Globus pallidus (tissue), 1 donor: ENCODE results near the gene NR1H3.
"Not testable (repeated sequence)": the region's sequence is repeated elsewhere in the genome, so short reads cannot be mapped to it uniquely, and the experiment has no call there.

ENCODE experiments used
- DNase-seq: peaks from one replicate; pipeline ENCODE4 v3.0.0-alpha.2; 2015; ENCODE audit warnings: low spot score

Gene NR1H3

GRCh38 chr11:47257517-47258316 is at the start of gene NR1H3:
Gene NR1H3, plus strand, starts transcription at chr11:47257996. Its CDS starts 1,221 bp downstream, at chr11:47259217.
- peak; percentile 33 for DNase-seq

- not testable (repeated sequence) for DNase-seq
Observed at GRCh38 chr11:47208008-47208552, 49.7 kb upstream of the NR1H3 start.

GRCh38 chr11:47208628-47209027 is 49.2 kb upstream of the NR1H3 start:
- DNase-seq, result no peak

DNA sequence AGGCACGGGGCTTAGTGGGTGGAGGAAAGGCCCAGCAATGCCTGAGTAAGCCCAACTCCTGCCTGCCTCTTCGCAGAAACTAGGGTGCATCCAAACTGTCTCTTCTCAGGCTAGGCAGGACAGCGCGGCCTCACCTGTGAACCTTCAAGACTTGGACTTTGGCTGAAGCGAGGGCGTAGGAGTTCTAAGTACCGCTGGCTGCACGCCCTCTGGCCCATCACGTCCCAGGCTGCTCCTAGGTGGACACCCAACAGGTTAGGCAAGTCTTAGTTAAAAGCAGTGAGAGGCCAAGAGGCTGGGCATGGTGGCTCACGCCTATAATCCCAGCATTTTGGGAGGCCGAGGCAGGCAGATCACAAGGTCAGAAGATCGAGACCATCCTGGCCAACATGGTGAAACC is 44.9 kb upstream of the NR1H3 start:
- no peak for DNase-seq

- DNase-seq, result peak; percentile 97
Observed at GRCh38 chr11:47213950-47214565, 43.7 kb upstream of the NR1H3 start.

GRCh38 chr11:47215366-47215910 is 42.4 kb upstream of the NR1H3 start:
- no peak for DNase-seq

- DNase-seq, result no peak
Observed at GRCh38 chr11:47216121-47216798, 41.5 kb upstream of the NR1H3 start.

- no peak for DNase-seq
Observed at GRCh38 chr11:47220401-47220821, 37.4 kb upstream of the NR1H3 start.

GRCh38 chr11:47222696-47223095 is 35.1 kb upstream of the NR1H3 start:
- no peak for DNase-seq

DNA sequence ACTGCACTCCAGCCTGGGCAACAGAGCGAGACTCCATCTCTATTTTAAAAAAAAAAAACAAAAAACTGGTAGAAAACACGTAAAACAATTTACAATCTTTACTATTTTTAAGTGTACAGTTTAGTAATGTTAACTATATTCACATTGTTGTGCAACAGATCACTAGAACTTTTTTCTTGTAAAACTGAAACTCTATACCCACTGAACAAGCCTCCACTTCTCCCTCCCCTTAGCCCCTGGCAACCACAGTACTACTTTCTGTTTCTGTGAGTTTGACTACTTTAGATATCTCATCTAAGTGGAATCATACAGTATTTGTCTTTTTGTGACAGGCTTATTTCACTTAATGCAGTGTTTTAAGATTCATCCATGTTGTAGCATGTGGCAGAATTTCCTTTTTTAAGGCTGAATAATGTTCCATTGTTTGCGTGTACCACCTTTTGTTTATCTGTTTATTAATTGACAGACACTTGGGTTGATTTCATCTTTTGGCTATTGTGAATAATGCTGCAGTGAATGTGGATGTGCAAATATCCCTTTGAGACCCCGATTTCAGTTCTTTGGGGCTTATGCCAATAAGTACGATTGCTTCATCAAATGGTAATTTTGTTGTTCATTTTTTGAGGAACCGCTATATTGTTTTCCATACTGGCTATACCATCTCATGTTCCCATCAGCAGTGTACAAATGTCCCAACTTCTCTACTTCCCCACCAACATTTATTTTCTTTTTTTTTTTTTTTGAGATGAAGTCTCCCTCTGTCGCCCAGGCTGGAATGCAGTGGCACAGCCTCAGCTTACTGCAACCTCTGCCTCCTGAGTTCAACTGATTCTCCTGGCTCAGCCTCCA is 32.0 kb upstream of the NR1H3 start:
- no peak for DNase-seq

GRCh38 chr11:47229161-47229560 is 28.6 kb upstream of the NR1H3 start:
- DNase-seq, result no peak

DNA sequence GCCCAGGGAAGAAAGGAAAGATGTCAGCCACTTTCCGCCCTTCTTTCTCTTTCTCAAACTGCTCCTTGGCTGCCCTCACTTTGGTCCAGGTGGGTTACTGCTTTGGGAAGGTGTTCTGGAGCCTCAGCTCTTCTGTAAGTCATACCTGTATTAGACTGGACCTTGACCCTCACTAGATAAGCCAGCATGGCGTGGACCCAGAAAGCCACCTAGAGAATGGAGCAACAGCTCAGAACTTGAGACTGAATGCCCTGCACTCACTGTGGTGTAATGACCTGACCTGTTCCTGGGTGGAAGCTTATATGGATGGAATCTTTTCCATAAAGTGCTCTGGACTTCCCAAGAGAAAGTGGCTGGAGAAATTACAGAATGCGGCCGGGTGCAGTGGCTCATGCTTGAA is 24.7 kb upstream of the NR1H3 start:
- DNase-seq, result no peak

DNA sequence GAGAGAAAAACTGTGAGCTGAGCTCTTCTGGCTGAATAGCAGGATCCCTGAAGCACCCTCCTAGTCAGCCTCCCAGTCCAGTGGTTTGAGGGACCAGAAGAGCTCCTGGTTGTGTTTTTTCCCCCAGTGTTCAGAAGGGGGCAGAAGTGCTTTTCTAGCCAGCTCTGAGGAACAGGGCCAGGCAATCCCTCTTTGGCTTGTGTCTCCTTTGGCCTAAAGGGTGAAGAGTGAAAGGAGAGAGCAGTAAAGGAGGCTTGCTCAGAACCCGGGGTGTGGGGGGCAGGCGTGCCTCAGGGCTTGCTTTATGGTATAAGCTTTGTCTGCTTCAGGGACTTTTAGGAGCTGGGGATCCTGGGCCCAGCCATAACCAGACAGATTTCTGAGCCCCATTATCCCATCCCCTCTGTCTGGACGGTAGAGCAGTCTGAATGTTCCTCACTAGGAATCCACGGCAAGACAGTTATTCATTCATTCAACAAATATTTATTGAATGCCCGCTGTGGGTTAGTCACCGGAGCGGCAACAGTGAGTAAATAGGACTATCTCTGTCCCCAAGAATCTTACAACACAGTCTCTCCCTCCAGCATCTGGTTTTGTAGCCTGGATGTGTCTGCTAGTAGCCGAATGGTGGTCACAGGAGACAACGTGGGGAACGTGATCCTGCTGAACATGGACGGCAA is 23.7 kb upstream of the NR1H3 start:
- no peak for DNase-seq

DNA sequence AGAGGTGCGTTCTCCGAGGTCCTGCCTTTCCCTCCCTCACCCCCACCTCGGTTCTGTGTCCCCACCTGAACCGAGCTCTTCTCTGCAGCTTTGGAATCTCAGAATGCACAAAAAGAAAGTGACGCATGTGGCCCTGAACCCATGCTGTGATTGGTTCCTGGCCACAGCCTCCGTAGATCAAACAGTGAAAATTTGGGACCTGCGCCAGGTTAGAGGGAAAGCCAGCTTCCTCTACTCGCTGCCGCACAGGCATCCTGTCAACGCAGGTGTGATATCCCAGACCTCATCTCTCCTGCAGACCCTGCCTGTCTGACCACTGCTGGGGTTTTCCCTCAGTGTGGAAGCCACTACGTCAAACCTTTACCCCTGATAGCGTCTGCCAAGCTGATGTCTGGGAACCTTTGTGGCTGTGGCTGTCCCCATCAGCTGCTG is 23.1 kb upstream of the NR1H3 start:
- DNase-seq, result no peak

DNA sequence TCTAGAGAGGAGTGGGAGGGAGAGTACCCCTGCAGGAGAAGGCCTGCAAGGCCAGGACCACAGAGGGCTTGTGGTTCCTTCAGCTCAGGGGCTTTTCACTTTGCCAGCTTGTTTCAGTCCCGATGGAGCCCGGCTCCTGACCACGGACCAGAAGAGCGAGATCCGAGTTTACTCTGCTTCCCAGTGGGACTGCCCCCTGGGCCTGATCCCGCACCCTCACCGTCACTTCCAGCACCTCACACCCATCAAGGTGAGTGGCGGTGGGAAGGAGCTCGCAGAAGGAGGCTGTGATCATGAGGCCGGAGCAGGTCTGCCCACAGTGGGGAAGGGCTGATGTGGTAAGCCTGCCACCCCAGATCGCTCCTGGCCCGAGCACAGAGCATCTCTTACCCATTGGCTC is 22.6 kb upstream of the NR1H3 start:
- DNase-seq, result no peak

- no peak for DNase-seq
Observed at GRCh38 chr11:47236482-47236881, 21.3 kb upstream of the NR1H3 start.

- no peak for DNase-seq
Observed at GRCh38 chr11:47239852-47240251, 17.9 kb upstream of the NR1H3 start.

GRCh38 chr11:47241841-47242301 is 15.9 kb upstream of the NR1H3 start:
- no peak for DNase-seq

DNA sequence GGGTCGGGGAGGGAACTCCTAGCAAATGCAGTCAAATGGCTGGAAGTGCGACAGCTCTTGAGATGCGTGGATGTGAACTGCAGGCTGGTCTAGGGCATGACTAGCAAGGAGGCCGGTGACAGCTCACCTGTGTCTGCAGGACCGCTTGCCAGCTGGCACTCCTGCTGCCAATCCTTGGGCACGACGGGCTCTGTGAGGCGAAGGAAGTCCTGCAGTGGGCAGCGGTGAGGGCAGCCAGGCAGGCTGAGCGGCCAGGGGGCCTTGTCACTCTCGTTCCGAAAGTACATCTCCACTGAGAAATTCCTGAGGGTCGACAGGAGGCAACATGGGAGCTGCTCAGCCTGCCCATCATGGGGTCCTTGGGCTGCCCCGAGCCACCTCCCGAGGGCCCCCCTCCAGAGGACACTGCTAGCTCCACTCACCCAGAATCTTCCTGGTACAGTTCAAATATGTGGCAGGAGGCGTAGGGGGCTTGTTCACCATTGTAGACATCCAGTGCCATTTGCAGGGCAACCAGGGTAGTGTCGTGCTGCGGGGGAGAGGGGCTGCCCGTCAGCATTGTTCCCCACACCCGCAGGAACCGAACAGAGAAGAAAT is 15.1 kb upstream of the NR1H3 start:
- DNase-seq, result no peak

DNA sequence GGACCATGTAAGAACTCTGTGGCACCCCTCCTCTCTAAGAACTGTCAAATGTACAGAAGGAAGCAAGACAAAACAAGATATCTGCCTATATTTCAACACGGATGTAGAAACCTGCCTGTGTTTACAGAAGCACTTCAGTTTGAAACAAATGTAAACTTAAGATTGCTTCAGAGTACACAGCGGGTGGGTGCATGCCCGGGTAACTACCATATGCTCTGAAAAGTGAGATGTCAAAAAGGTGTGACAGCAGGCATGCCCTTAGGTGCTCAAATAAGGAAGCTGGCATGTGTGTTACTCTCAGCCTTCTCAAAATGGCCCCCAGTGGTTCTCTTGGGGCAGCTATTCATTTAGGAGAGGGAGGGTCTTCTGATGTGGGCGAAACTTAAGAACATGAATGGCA is 14.3 kb upstream of the NR1H3 start:
- DNase-seq, result no peak
